Panc1 (cell line): ENCODE results near the gene LEMD2.

Experiments
- CTCF ChIP-seq: fragments of 450-650 bp; IDR thresholded peaks from 2 replicates; pipeline ENCODE4 v1.5.1; 2017; ENCODE audit warnings: mild to moderate bottlenecking
- POLR2AphosphoS5 ChIP-seq: IDR thresholded peaks from 2 replicates; pipeline ENCODE4 v1.6.1; 2012; ENCODE audit warnings: mild to moderate bottlenecking, low read depth, low read length, moderate library complexity
- TCF7L2 ChIP-seq: IDR thresholded peaks from 2 replicates; pipeline ENCODE4 v1.6.1; 2011; ENCODE audit warnings: mild to moderate bottlenecking, low read depth, low read length, inconsistent platforms
- TF ChIP-seq, protein P1 (sequence below), 2 experiments: IDR thresholded peaks; 2 replicates each; pipeline ENCODE4 v1.6.1; 2011 to 2012; ENCODE audit warnings: low read depth in 2 of 2, control low read depth in 1 of 2, low read length in 1 of 2, mild to moderate bottlenecking in 1 of 2, moderate library complexity in 1 of 2; ENCODE audit not compliant: insufficient read depth in 1 of 2

GRCh38 chr6:33816911-33817310 lies 28.0 kb upstream of the LEMD2 start:
- TF ChIP-seq CTCF: no peak
- TF ChIP-seq, protein P1, sequence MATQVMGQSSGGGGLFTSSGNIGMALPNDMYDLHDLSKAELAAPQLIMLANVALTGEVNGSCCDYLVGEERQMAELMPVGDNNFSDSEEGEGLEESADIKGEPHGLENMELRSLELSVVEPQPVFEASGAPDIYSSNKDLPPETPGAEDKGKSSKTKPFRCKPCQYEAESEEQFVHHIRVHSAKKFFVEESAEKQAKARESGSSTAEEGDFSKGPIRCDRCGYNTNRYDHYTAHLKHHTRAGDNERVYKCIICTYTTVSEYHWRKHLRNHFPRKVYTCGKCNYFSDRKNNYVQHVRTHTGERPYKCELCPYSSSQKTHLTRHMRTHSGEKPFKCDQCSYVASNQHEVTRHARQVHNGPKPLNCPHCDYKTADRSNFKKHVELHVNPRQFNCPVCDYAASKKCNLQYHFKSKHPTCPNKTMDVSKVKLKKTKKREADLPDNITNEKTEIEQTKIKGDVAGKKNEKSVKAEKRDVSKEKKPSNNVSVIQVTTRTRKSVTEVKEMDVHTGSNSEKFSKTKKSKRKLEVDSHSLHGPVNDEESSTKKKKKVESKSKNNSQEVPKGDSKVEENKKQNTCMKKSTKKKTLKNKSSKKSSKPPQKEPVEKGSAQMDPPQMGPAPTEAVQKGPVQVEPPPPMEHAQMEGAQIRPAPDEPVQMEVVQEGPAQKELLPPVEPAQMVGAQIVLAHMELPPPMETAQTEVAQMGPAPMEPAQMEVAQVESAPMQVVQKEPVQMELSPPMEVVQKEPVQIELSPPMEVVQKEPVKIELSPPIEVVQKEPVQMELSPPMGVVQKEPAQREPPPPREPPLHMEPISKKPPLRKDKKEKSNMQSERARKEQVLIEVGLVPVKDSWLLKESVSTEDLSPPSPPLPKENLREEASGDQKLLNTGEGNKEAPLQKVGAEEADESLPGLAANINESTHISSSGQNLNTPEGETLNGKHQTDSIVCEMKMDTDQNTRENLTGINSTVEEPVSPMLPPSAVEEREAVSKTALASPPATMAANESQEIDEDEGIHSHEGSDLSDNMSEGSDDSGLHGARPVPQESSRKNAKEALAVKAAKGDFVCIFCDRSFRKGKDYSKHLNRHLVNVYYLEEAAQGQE (IDR thresholded peaks at IDR 0.05; ENCODE audit: insufficient read depth in 1 of 2, low read depth in 2 of 2, low read length in 1 of 2): no peak
- TF ChIP-seq TCF7L2: no peak
- TF ChIP-seq POLR2AphosphoS5: no peak
